K562 (cell line): Measurements from ENCODE around the gene IQCC. TPM values are rescaled to one million over a fixed set of nuclear protein-coding genes. Genes with fewer than 3 reads are reported as not detected.

Experiments
- ATF6 ChIP-seq: sonication (generic); formaldehyde crosslinking; IDR thresholded peaks from 2 replicates; pipeline ENCODE4 v1.4.0; 2020; ENCODE audit warnings: mild to moderate bottlenecking, missing genetic modification reagents
- ATF7 ChIP-seq: fragments of 450-650 bp; IDR thresholded peaks from 2 replicates; pipeline ENCODE4 v1.7.1; 2014; ENCODE audit warnings: mild to moderate bottlenecking, moderate library complexity
- CHD1 ChIP-seq: fragments of 200-600 bp; sonication (generic); IDR thresholded peaks from one replicate; pipeline ENCODE4 v1.6.1; 2012; ENCODE audit warnings: mild to moderate bottlenecking, moderate library complexity, low read length, inconsistent platforms
- CREB1 ChIP-seq, 2 experiments: sonication (generic) in 1 of 2; formaldehyde crosslinking in 1 of 2; IDR thresholded peaks; 2 replicates each; pipeline versions ENCODE4 v1.6.1 to v1.8.0; 2012 to 2022; ENCODE audit warnings: inconsistent platforms in 1 of 2, mild to moderate bottlenecking in 1 of 2, missing genetic modification reagents in 1 of 2, moderate library complexity in 1 of 2
- DIDO1 ChIP-seq: fragments of 450-650 bp; IDR thresholded peaks from 2 replicates; pipeline ENCODE4 v1.6.1; 2016; ENCODE audit warnings: low read depth, missing biosample characterization, missing genetic modification characterization
- ETV6 ChIP-seq, 3 experiments: fragments of 150-350 bp in 1 of 3; sonication (generic) in 1 of 3; formaldehyde crosslinking in 1 of 3; IDR thresholded peaks; 2 replicates each; pipeline versions ENCODE4 v1.6.1 to v1.8.0; 2014 to 2022; ENCODE audit warnings: borderline replicate concordance in 2 of 3, low read depth in 2 of 3, antibody characterized with exemption in 1 of 3, low read length in 1 of 3, mild to moderate bottlenecking in 1 of 3, missing genetic modification reagents in 1 of 3
- FOXA3 ChIP-seq, 2 experiments: fragments of 450-650 bp in 1 of 2; sonication (generic) in 1 of 2; formaldehyde crosslinking; IDR thresholded peaks in 1 of 2; conservative IDR thresholded peaks in 1 of 2; 2 replicates each; pipeline versions ENCODE4 v1.4.0 to v1.8.0; 2020 to 2022; ENCODE audit warnings: mild to moderate bottlenecking in 2 of 2, missing genetic modification reagents in 1 of 2
- IRF1 ChIP-seq: sonication (generic); formaldehyde crosslinking; IDR thresholded peaks from 2 replicates; pipeline ENCODE4 v1.8.0; 2022; ENCODE audit warnings: missing genetic modification reagents, mild to moderate bottlenecking, borderline replicate concordance
- MYNN ChIP-seq, 2 experiments: sonication (generic); formaldehyde crosslinking in 1 of 2; IDR thresholded peaks; 2 replicates each; pipeline versions ENCODE4 v1.5.0 to v1.6.1; 2016 to 2020; ENCODE audit warnings: antibody characterized with exemption in 1 of 2, missing genetic modification reagents in 1 of 2
- OTX1 ChIP-seq: fragments of 450-650 bp; formaldehyde crosslinking; IDR thresholded peaks from 2 replicates; pipeline ENCODE4 v1.4.0; 2022; ENCODE audit warnings: mild to moderate bottlenecking
- PHB ChIP-seq: fragments of 250-450 bp; sonication (Bioruptor Pico); IDR thresholded peaks from 2 replicates; pipeline ENCODE4 v1.5.0; 2021
- POLR2H ChIP-seq: IDR thresholded peaks from 2 replicates; pipeline ENCODE4 v1.6.1; 2016; ENCODE audit warnings: missing genetic modification characterization, low read depth, mild to moderate bottlenecking, control low read depth, missing compliant biosample characterization, moderate library complexity
- PRPF4 ChIP-seq: fragments of 200-400 bp; formaldehyde crosslinking; IDR thresholded peaks from one replicate; pipeline ENCODE4 v1.6.1; 2017; ENCODE audit warnings: low read length, low read depth, mild to moderate bottlenecking; ENCODE audit not compliant: insufficient read depth, poor library complexity, severe bottlenecking
- SRSF3 ChIP-seq: fragments of 200-400 bp; formaldehyde crosslinking; IDR thresholded peaks from 2 replicates; pipeline ENCODE4 v1.6.1; 2016; ENCODE audit warnings: mild to moderate bottlenecking, low read length, moderate library complexity; ENCODE audit not compliant: insufficient read depth
- TAF1 ChIP-seq: IDR thresholded peaks from 2 replicates; pipeline ENCODE4 v1.6.1; 2011; ENCODE audit warnings: mild to moderate bottlenecking, low read length, moderate library complexity; ENCODE audit not compliant: insufficient read depth, control insufficient read depth, severe bottlenecking; ENCODE audit errors: extremely low read depth
- TCF7 ChIP-seq: sonication (generic); IDR thresholded peaks from 2 replicates; pipeline ENCODE4 v1.6.1; 2016; ENCODE audit warnings: antibody characterized with exemption, borderline replicate concordance
- TRIM28 ChIP-seq: fragments of 450-650 bp; IDR thresholded peaks from 2 replicates; pipeline ENCODE4 v1.6.1; 2017
- ZKSCAN1 ChIP-seq: fragments of 150-350 bp; IDR thresholded peaks from 2 replicates; pipeline ENCODE4 v1.6.1; 2016; ENCODE audit warnings: low read depth, low read length
- ZNF140 ChIP-seq: fragments of 250-450 bp; sonication (Bioruptor Pico); IDR thresholded peaks from 2 replicates; pipeline ENCODE4 v1.8.0; 2021; ENCODE audit warnings: moderate library complexity, mild to moderate bottlenecking, inconsistent platforms
- ZNF282 ChIP-seq: sonication (generic); formaldehyde crosslinking; IDR thresholded peaks from 2 replicates; pipeline ENCODE4 v1.8.1; 2023; ENCODE audit warnings: missing genetic modification reagents
- ZNF444 ChIP-seq: fragments of 250-450 bp; sonication (Bioruptor Pico); IDR thresholded peaks from 2 replicates; pipeline ENCODE4 v1.4.0; 2020; ENCODE audit warnings: mild to moderate bottlenecking, moderate library complexity
- ZNF780A ChIP-seq: fragments of 250-450 bp; sonication (Bioruptor Pico); IDR thresholded peaks from 2 replicates; pipeline ENCODE4 v1.5.0; 2021; ENCODE audit warnings: mild to moderate bottlenecking
- ZZZ3 ChIP-seq: fragments of 450-650 bp; IDR thresholded peaks from 2 replicates; pipeline ENCODE4 v1.6.1; 2016; ENCODE audit warnings: antibody characterized with exemption, mild to moderate bottlenecking, moderate library complexity
- polyA plus RNA-seq, 8 experiments: library from polyadenylated mRNA; depleted of rRNA in 4 of 8; stranded (reverse) in 5 of 8; unstranded in 3 of 8; fragments of >200 nt; fragmentation: Nextera tagmentation in 2 of 8; fragmentation: Illumina TruSeq in 1 of 8; extraction: Ambion mirVana in 2 of 8; extraction: Trizol in 1 of 8; gene quantifications; 2 replicates each; pipeline versions ENCODE4 v1.2.1 to v1.2.3, GENCODE V29; 2011 to 2014; ENCODE audit warnings: inconsistent platforms in 1 of 8, missing spikeins in 1 of 8
- total RNA-seq, 7 experiments: library from RNA; depleted of rRNA in 6 of 7; stranded (reverse); fragments of >200 nt in 6 of 7; fragmentation: Illumina TruSeq in 2 of 7; extraction: Trizol in 2 of 7; gene quantifications; 2 replicates each; pipeline versions ENCODE4 v1.2.1 to v1.2.3, GENCODE V29; 2011 to 2021; ENCODE audit warnings: low replicate concordance in 1 of 7

The IQCC gene
- total and polyA plus RNA-seq, 9 of the 15 experiments (the other 6 are each of a cell fraction or from before 2014, with no cell fraction given) = 8.1 to 16.5 (median 10.7) TPM

- TF ChIP-seq ZKSCAN1 = peak; percentile 21; the same call in 1 of the 2 replicates
- no peak for TF ChIP-seq ZNF444 (CRISPR knock-in tag)
- TF ChIP-seq FOXA3 (CRISPR knock-in tag; conservative IDR thresholded peaks at IDR 0.05 in 1 of 2, IDR thresholded peaks at IDR 0.05 in 1 of 2) = peak in 1 of 2 experiments; percentile 64; a peak in 1 of 4 replicates
- peak; percentile 90 for TF ChIP-seq ATF7
- TF ChIP-seq SRSF3 = peak; percentile 95
- TF ChIP-seq IRF1 = 0 out of 2 replicates have a peak, but pooled peaks have one; percentile 13
- TF ChIP-seq CHD1 = peak; percentile 41
- peak; percentile 22; the same call in 1 of the 2 replicates for TF ChIP-seq TCF7
- 0 out of 2 replicates have a peak, but pooled peaks have one; percentile 35 for TF ChIP-seq TRIM28
- 0 out of 2 replicates have a peak, but pooled peaks have one; percentile 4 for TF ChIP-seq OTX1 (CRISPR knock-in tag)
- TF ChIP-seq ETV6 (IDR thresholded peaks at IDR 0.05; ENCODE audit: borderline replicate concordance in 1 of 2, low read depth in 2 of 2, low read length in 1 of 2) = no peak
- TF ChIP-seq ETV6 (CRISPR knock-in tag; IDR thresholded peaks at IDR 0.05; ENCODE audit: borderline replicate concordance) = 0 out of 2 replicates have a peak, but pooled peaks have one; percentile 18
- TF ChIP-seq ZNF282 (CRISPR knock-in tag) = 0 out of 2 replicates have a peak, but pooled peaks have one; percentile 79
- TF ChIP-seq PHB (CRISPR knock-in tag) = peak; percentile 80; the same call in 1 of the 2 replicates
- peak; percentile 71 for TF ChIP-seq MYNN (IDR thresholded peaks at IDR 0.05)
- no peak for TF ChIP-seq MYNN (CRISPR knock-in tag; IDR thresholded peaks at IDR 0.05)
- peak; percentile 96 for TF ChIP-seq CREB1 (IDR thresholded peaks at IDR 0.05)
- TF ChIP-seq CREB1 (CRISPR knock-in tag; IDR thresholded peaks at IDR 0.05) = peak; percentile 98
- TF ChIP-seq ATF6 = peak; percentile 79; the same call in 1 of the 2 replicates
- TF ChIP-seq POLR2H (tag) = peak; percentile 22; the same call in 1 of the 2 replicates
- TF ChIP-seq ZNF140 (CRISPR knock-in tag) = no peak
- peak; percentile 89 for TF ChIP-seq TAF1
- 0 out of 2 replicates have a peak, but pooled peaks have one; percentile 57 for TF ChIP-seq ZZZ3
- TF ChIP-seq ZNF780A (CRISPR knock-in tag) = no peak
- peak; percentile 79; the same call in 1 of the 2 replicates for TF ChIP-seq DIDO1 (tag)
- TF ChIP-seq PRPF4 = no peak
Measured at GRCh38 chr1:32205401-32206370, at the start of gene IQCC (continued).
